ENCODE results near the gene CHURC1. TPM values are rescaled to one million over a fixed set of nuclear protein-coding genes. Genes with fewer than 3 reads are reported as not detected.

CHURC1 gene
- total and polyA plus RNA-seq, 2 donors from 2014 or later, result 41.0 to 70.4 TPM

DNA sequence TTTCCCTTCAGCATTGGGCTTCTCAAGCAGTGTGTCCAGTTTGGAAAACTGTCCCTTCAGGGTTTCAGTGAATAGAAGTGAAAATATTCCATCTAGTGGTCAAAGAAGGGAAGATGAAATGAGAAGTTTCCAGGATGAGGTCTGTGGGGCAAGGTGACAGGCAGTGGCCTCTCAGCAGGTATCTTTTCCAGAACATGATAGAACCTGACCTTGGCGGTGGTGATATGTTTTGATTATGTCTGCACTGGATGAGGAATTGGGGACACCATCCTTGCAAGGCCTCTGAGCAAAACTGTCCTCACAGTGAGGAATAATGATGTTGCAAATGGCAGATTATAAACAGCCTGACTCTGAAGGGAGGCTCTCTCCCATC is 23.6 kb downstream of the CHURC1 start:
- FAIRE-seq (no peak), DNase-seq (peak in 1 of 5 donors; percentile 39)
- TF ChIP-seq, protein P1, sequence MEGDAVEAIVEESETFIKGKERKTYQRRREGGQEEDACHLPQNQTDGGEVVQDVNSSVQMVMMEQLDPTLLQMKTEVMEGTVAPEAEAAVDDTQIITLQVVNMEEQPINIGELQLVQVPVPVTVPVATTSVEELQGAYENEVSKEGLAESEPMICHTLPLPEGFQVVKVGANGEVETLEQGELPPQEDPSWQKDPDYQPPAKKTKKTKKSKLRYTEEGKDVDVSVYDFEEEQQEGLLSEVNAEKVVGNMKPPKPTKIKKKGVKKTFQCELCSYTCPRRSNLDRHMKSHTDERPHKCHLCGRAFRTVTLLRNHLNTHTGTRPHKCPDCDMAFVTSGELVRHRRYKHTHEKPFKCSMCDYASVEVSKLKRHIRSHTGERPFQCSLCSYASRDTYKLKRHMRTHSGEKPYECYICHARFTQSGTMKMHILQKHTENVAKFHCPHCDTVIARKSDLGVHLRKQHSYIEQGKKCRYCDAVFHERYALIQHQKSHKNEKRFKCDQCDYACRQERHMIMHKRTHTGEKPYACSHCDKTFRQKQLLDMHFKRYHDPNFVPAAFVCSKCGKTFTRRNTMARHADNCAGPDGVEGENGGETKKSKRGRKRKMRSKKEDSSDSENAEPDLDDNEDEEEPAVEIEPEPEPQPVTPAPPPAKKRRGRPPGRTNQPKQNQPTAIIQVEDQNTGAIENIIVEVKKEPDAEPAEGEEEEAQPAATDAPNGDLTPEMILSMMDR (IDR thresholded peaks at IDR 0.05; ENCODE audit: borderline replicate concordance, extremely low read depth, insufficient read depth), result peak; percentile 50
- Histone ChIP-seq H3K4me3 (ENCODE audit: low read length in 3 of 3) (no peak overlapping the region), H3K36me3 (ENCODE audit: control insufficient read depth in 2 of 3, insufficient read depth in 3 of 3, low read length in 3 of 3) (peaks cover 0 to 9% (median 4%) of the 10 kb centered on the region in 3 donors), H3K9ac (ENCODE audit: low read length in 3 of 3) (no peak overlapping the region), H3K4me1 (ENCODE audit: control insufficient read depth in 2 of 3, insufficient read depth in 2 of 3, low read depth in 1 of 3, low read length in 3 of 3) (peaks cover 0 to 28% (median 19%) of the 10 kb centered on the region in 3 donors), H3K9me3 (ENCODE audit: control insufficient read depth in 2 of 3, insufficient read depth in 1 of 3, low read length in 3 of 3) (no peaks in the 10 kb centered on the region), H3K27me3 (ENCODE audit: control insufficient read depth, insufficient read depth, low read length) (no peaks in the 10 kb centered on the region), H3K27ac (ENCODE audit: low read depth in 2 of 2, low read length in 2 of 2) (peak overlapping the region; percentile 38 to 71)
- intact Hi-C loops (cut with DNase I), result no loop called here

- FAIRE-seq, result no peak
- H3K27me3 ChIP-seq (ENCODE audit: control insufficient read depth, insufficient read depth, low read length), result no peaks in the 10 kb centered on the region
- H3K27ac ChIP-seq (ENCODE audit: low read depth in 2 of 2, low read length in 2 of 2), result peak overlapping the region; percentile 58 to 73
- H3K4me3 ChIP-seq (ENCODE audit: low read length in 3 of 3), result no peak overlapping the region
- no peak overlapping the region for H3K9ac ChIP-seq (ENCODE audit: low read length in 3 of 3)
- H3K4me1 ChIP-seq (ENCODE audit: control insufficient read depth in 2 of 3, insufficient read depth in 2 of 3, low read depth in 1 of 3, low read length in 3 of 3), result peaks cover 0 to 28% (median 19%) of the 10 kb centered on the region in 3 donors
- H3K9me3 ChIP-seq (ENCODE audit: control insufficient read depth in 2 of 3, insufficient read depth in 1 of 3, low read length in 3 of 3), result no peaks in the 10 kb centered on the region
- TF ChIP-seq, protein P1 (IDR thresholded peaks at IDR 0.05; ENCODE audit: borderline replicate concordance, extremely low read depth, insufficient read depth), result no peak
- peaks cover 0 to 4% (median 0%) of the 10 kb centered on the region in 3 donors for H3K36me3 ChIP-seq (ENCODE audit: control insufficient read depth in 2 of 3, insufficient read depth in 3 of 3, low read length in 3 of 3)
- intact Hi-C loops (cut with DNase I), result no loop called here
- DNase-seq, result peak in 1 of 5 donors; percentile 45
These were observed 24.9 kb downstream of the CHURC1 start for GRCh38 chr14:64938972-64939816.

DNA sequence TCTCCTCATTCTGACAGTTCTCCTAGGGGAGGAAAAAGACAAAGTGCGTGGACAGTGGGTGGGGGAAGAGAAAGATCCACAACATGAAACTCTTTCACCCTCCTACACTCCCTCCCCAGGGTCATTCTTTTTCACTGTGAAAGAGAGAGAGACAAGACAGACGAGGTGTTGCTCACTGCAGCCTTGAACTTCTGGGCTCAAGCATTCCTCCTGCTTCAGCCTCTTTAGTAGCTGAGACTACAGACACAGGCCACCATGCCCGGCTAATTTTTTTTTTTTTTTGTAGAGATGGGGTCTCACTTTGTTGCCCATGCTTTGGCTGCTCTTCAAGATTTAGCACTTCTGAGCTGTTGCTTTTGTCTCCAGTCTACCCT is 25.5 kb downstream of the CHURC1 start:
- TF ChIP-seq, protein P1 (IDR thresholded peaks at IDR 0.05; ENCODE audit: borderline replicate concordance, extremely low read depth, insufficient read depth), result no peak
- Histone ChIP-seq H3K27me3 (ENCODE audit: control insufficient read depth, insufficient read depth, low read length) (no peaks in the 10 kb centered on the region), H3K4me3 (ENCODE audit: low read length in 3 of 3) (no peak overlapping the region), H3K4me1 (ENCODE audit: control insufficient read depth in 2 of 3, insufficient read depth in 2 of 3, low read depth in 1 of 3, low read length in 3 of 3) (peaks cover 0 to 28% (median 19%) of the 10 kb centered on the region in 3 donors), H3K27ac (ENCODE audit: low read depth in 2 of 2, low read length in 2 of 2) (peak overlapping the region in 1 of 2 donors; percentile 58), H3K9ac (ENCODE audit: low read length in 3 of 3) (no peak overlapping the region), H3K9me3 (ENCODE audit: control insufficient read depth in 2 of 3, insufficient read depth in 1 of 3, low read length in 3 of 3) (no peaks in the 10 kb centered on the region), H3K36me3 (ENCODE audit: control insufficient read depth in 2 of 3, insufficient read depth in 3 of 3, low read length in 3 of 3) (no peaks in the 10 kb centered on the region)
- FAIRE-seq (no peak), DNase-seq (no peak)
- intact Hi-C loops (cut with DNase I), result no loop called here

All from kidney (tissue), 14 donors.